ENCODE measurements around the gene PBRM1.

The PBRM1 gene

GRCh38 chr3:52722491-52722890 lies 36.8 kb upstream of the PBRM1 start:
- DNase-seq (ENCODE audit: extremely low read depth, low read depth), result no peak
- TF ChIP-seq CTCF (IDR thresholded peaks at IDR 0.05; ENCODE audit: low read depth, low read length), result no peak

GRCh38 chr3:52721730-52722008 lies 36.0 kb upstream of the PBRM1 start:
- DNase-seq (ENCODE audit: extremely low read depth, low read depth), result no peak
- TF ChIP-seq CTCF (IDR thresholded peaks at IDR 0.05; ENCODE audit: low read depth, low read length), result no peak

GRCh38 chr3:52721002-52721729 lies 35.5 kb upstream of the PBRM1 start:
- DNase-seq (ENCODE audit: extremely low read depth, low read depth), result no peak
- TF ChIP-seq CTCF (IDR thresholded peaks at IDR 0.05; ENCODE audit: low read depth, low read length), result no peak

GRCh38 chr3:52719618-52720017 lies 33.9 kb upstream of the PBRM1 start:
- TF ChIP-seq CTCF (IDR thresholded peaks at IDR 0.05; ENCODE audit: low read depth, low read length), result no peak
- DNase-seq (ENCODE audit: extremely low read depth, low read depth), result no peak

- no peak for TF ChIP-seq CTCF (IDR thresholded peaks at IDR 0.05; ENCODE audit: low read depth, low read length)
- no peak for DNase-seq (ENCODE audit: extremely low read depth, low read depth)
Measured at GRCh38 chr3:52715714-52716305, 30.1 kb upstream of the PBRM1 start.

- DNase-seq (ENCODE audit: extremely low read depth, low read depth), result no peak
- no peak for TF ChIP-seq CTCF (IDR thresholded peaks at IDR 0.05; ENCODE audit: low read depth, low read length)
Measured at GRCh38 chr3:52714335-52715302, 28.9 kb upstream of the PBRM1 start.

All from AG09319 (cell line).